Tracheal epithelial cell (primary cell): ENCODE results near the gene DIDO1. TPM values are rescaled to one million over a fixed set of nuclear protein-coding genes. Genes with fewer than 3 reads are reported as not detected.

Experiments
- total RNA-seq: library from RNA; depleted of rRNA; stranded (reverse); fragments of >200 nt; gene quantifications from 2 replicates; pipeline ENCODE4 v1.2.1, GENCODE V29; 2014

The DIDO1 gene
- 24.1 and 27.5 TPM in 2 replicates for total RNA-seq

GRCh38 chr20:62926229-62927127 lies at the start of gene DIDO1:
TSS of gene DIDO1 (minus strand) at chr20:62926505.

GRCh38 chr20:62952373-62952967 lies 26.2 kb upstream of the DIDO1 start, which contains the start of gene SLC17A9:
TSS of gene SLC17A9 (plus strand) at chr20:62952709. CDS start at chr20:62952831, 122 bp downstream.

GRCh38 chr20:62938105-62938888 lies 12.0 kb upstream of the DIDO1 start, which contains the start of gene GID8:
TSS of gene GID8 (plus strand) at chr20:62938147. CDS start at chr20:62941503, 3,356 bp downstream.

GRCh38 chr20:62861726-62862336 lies 64.5 kb downstream of the DIDO1 start, which contains the start of gene TCFL5:
TSS of gene TCFL5 (minus strand) at chr20:62861822. CDS start at chr20:62861670, 152 bp downstream.

Other genes with a start within 250 kb of the DIDO1 start
- gene NTSR1, start 217.7 kb downstream of the DIDO1 start, total RNA-seq = not detected in 2 replicates
- 19.0 and 28.2 TPM in 2 replicates for gene MRGBP, start 130.0 kb downstream of the DIDO1 start, total RNA-seq
- gene OGFR, start 121.7 kb downstream of the DIDO1 start, total RNA-seq = 20.2 and 26.7 TPM in 2 replicates
- not detected in 2 replicates for gene COL9A3, start 109.5 kb downstream of the DIDO1 start, total RNA-seq
- 13.7 and 17.9 TPM in 2 replicates for gene TCFL5, start 64.7 kb downstream of the DIDO1 start, total RNA-seq
- 52.1 and 64.6 TPM in 2 replicates for gene GID8, start 11.6 kb upstream of the DIDO1 start, total RNA-seq
- 0.43 and 2.4 TPM in 2 replicates for gene SLC17A9, start 26.2 kb upstream of the DIDO1 start, total RNA-seq
- not detected in 2 replicates for gene BHLHE23, start 80.5 kb upstream of the DIDO1 start, total RNA-seq